ENCODE measurements around the gene CNTNAP4. TPM values are rescaled to one million over a fixed set of nuclear protein-coding genes. Genes with fewer than 3 reads are reported as not detected.

Gene CNTNAP4
- total RNA-seq, 2 donors from 2014 or later = not detected

DNA sequence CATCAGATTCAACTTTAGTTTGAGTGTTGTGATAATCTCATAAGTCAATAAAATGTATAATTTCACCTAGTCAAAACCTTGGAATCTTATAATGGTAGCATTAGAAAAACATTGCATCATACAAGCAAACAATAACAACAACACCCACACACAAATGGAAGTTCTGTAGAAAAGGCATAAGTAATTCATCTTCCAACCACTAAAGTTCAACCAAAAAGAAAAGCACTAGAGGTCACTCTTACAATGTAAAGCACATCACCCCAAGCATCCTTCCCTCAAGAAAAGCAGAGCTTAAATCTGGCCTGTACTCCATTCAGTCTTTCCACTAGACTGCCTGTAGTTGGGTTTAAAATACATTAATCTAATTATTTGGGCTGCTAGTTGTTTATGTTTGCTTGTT lies 1.8 kb downstream of the CNTNAP4 start:
- H3K9me3 Mint-ChIP-seq = no peaks in the 10 kb centered on the region
- no peaks in the 10 kb centered on the region for H3K36me3 Mint-ChIP-seq (ENCODE audit: insufficient read depth in 2 of 2)

DNA sequence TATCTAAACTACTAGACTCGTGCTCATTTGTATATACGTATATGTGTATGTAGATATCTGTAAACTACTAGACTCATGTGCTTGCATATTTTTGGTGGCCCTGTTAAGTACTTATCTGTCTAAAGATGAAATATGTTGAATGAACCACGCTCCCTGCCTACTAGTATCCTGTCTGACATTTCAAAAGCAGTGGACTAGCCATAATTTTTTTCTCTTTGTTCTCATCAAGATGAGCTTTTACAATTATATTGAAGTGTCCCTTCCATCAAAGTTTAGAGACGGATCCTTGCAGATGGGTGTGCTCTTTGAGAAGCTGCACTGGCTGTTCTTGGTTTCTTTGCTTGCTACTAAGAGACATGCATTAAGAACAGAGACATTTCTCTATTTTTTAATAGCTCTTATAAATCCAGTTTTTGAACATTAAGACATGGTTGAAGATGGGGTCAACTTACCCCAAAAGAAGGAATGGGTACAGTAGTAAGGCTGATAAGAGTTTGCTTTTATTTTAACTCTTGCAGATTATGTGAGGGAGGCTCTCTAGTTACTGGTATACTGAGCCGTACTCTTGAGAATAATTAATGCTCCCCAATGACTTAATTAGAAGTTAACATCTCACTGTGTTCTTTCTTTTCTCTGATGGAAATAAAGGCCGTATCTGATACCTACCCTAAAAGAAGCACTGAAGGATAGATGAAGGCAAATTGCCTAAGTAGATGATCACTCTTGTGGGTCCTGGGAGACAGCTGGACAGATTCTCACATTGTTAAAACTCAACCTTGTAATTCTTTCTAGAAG lies 3.4 kb downstream of the CNTNAP4 start:
- H3K27me3 Mint-ChIP-seq (ENCODE audit: low read depth) = peaks cover 12% of the 10 kb centered on the region

More for the DNA sequence above, 1.8 kb downstream of the CNTNAP4 start:
- H3K4me1 Mint-ChIP-seq (ENCODE audit: low read depth) = no peaks in the 10 kb centered on the region
- H3K4me3 Mint-ChIP-seq = no peak overlapping the region
- ATAC-seq (replicated peaks in 1 of 2) = no peak
- H3K27me3 Mint-ChIP-seq (ENCODE audit: low read depth) = peaks cover 12% of the 10 kb centered on the region
- no peak for DNase-seq
- no peak overlapping the region for H3K27ac Mint-ChIP-seq

DNA sequence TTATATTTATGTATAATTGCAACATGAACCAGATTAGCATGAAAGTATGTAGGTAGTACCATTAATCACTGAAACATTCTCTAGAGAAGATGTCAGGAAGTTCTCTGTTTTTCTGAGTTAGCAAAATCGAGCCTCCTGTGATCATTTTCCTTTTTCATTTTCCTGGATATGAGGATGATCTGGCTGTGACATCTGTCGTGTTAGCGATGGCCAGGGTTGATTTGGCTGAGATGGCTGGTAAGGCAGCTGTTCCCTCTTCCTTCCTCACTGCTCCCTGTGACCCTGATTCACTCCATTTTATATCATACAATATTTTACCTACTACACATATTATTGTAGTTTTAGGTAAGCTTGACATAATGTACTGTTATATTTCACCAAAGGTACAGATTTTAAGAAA lies 10.3 kb downstream of the CNTNAP4 start:
- Mint-ChIP-seq H3K4me3 (no peak overlapping the region), H3K4me1 (ENCODE audit: low read depth) (no peaks in the 10 kb centered on the region), H3K36me3 (ENCODE audit: insufficient read depth in 2 of 2) (no peaks in the 10 kb centered on the region), H3K27ac (no peak overlapping the region), H3K9me3 (peaks cover 11 to 12% of the 10 kb centered on the region in 2 donors), H3K27me3 (ENCODE audit: low read depth) (no peaks in the 10 kb centered on the region)
- DNase-seq = no peak
- no peak for ATAC-seq (replicated peaks in 1 of 2)

More for the DNA sequence above, 3.4 kb downstream of the CNTNAP4 start:
- DNase-seq = no peak
- Mint-ChIP-seq H3K4me1 (ENCODE audit: low read depth) (no peaks in the 10 kb centered on the region), H3K36me3 (ENCODE audit: insufficient read depth in 2 of 2) (no peaks in the 10 kb centered on the region), H3K27ac (no peak overlapping the region), H3K9me3 (no peaks in the 10 kb centered on the region), H3K4me3 (no peak overlapping the region)
- no peak for ATAC-seq (replicated peaks in 1 of 2)

DNA sequence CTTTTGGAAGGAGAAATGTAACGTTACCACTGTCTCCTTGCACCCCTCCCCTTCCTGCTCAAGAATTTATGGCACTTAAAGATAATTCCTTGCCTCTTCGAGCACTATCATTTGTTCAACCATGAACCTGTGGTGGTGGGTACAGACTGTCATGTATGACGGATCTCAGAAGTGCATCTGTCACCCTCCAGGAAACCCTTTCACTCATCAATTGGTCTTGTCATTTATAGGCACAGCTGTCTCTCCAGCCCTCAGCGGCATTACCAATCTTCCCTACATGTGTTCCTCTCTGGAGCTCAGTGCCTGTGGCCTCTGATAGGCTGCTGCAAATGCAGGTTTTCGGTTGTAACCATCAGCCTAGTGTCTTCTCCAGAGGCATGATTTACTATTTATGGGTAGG lies 15.0 kb downstream of the CNTNAP4 start:
- peaks cover 9 to 13% of the 10 kb centered on the region in 2 donors for H3K9me3 Mint-ChIP-seq
- no peaks in the 10 kb centered on the region for H3K27me3 Mint-ChIP-seq (ENCODE audit: low read depth)
- DNase-seq = no peak
- H3K27ac Mint-ChIP-seq = no peak overlapping the region
- H3K4me3 Mint-ChIP-seq = no peak overlapping the region
- no peaks in the 10 kb centered on the region for H3K36me3 Mint-ChIP-seq (ENCODE audit: insufficient read depth in 2 of 2)
- H3K4me1 Mint-ChIP-seq (ENCODE audit: low read depth) = no peaks in the 10 kb centered on the region
- no peak for ATAC-seq (replicated peaks in 1 of 2)

DNA sequence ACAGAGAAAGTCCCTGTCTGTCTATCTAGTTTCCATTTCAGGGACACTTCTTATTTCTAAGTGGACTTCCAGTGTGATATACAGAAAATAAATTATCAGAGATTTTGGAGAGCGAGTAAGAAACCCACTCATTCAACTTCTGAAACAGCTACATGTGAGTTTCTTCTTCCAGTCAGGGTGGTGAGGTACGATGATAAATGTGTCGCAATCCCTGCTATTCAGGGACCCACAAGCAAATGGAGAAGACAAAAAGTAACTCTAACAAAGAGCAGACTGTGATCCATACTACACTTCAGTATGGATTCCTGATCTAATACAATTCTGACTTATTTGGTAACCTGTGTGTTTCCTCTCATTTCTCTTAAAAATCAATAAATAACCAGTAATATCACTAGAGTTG lies 16.8 kb downstream of the CNTNAP4 start:
- H3K9me3 Mint-ChIP-seq = peaks cover 7 to 8% of the 10 kb centered on the region in 2 donors
- H3K27ac Mint-ChIP-seq = no peak overlapping the region
- no peak overlapping the region for H3K4me3 Mint-ChIP-seq

DNA sequence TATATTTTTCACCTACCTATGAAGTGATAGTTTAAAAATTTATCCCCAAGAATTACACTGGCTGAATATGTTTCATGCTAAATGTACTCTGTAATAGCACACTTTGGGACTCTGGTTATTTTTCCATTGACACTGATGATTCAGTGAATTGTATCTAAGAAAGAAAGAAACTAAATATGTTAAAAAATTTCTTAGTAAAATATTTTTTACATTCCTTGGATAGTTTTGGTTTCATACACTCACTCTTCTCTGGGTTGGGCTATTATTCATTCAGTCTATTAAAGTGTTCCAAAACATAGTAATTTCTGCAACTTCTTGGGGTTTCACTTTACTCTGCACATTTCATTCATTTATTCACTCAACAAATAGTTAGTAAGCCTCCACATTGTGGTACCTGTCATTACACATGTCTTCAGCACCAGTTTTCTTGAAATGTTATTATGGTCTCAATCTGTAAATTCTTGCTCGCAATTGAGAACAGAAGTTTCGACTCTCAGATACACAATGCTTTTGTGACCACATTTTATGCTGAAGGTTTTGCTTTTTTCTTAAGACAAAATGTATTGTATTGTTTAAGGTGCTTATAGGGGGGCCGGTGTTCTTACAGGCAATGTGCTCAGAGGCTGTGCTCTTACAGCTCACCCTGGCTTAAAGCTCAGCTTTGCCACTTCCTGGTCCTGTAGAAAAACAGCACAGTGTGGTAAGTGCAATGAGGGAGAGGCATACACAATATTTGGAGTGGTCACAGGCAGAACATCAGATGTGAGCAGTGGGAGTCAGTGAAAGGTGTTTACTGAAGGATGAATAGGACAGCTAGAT lies 17.4 kb downstream of the CNTNAP4 start:
- Mint-ChIP-seq H3K27me3 (ENCODE audit: low read depth) (no peaks in the 10 kb centered on the region), H3K9me3 (peaks cover 7 to 8% of the 10 kb centered on the region in 2 donors), H3K36me3 (ENCODE audit: insufficient read depth in 2 of 2) (no peaks in the 10 kb centered on the region), H3K4me3 (no peak overlapping the region), H3K27ac (no peak overlapping the region), H3K4me1 (ENCODE audit: low read depth) (no peaks in the 10 kb centered on the region)
- no peak for DNase-seq
- no peak for ATAC-seq (replicated peaks in 1 of 2)

More for the DNA sequence above, 16.8 kb downstream of the CNTNAP4 start:
- ATAC-seq (replicated peaks in 1 of 2) (no peak), DNase-seq (no peak)
- Mint-ChIP-seq H3K4me1 (ENCODE audit: low read depth) (no peaks in the 10 kb centered on the region), H3K27me3 (ENCODE audit: low read depth) (no peaks in the 10 kb centered on the region), H3K36me3 (ENCODE audit: insufficient read depth in 2 of 2) (no peaks in the 10 kb centered on the region)

DNA sequence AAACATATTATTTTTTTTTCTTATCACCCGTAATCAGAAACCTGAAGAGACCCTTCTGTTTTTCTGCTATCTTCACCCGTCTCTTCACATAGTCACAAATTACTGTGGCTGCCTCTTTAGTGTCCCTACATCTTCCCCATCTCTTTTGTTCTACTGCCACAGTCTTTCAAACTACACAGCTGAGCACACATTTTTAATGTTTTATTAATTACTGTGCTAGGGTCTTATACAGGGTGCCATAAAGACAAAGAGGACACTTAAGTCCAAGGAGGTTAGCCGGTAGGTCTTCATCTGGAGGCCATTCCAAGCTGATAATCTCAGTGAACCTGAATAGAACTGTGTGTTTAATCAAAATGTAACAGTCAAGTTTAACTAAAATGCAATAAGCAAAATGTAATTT lies 20.7 kb downstream of the CNTNAP4 start:
- no peaks in the 10 kb centered on the region for H3K27me3 Mint-ChIP-seq (ENCODE audit: low read depth)
- peaks cover 4 to 5% of the 10 kb centered on the region in 2 donors for H3K9me3 Mint-ChIP-seq
- H3K36me3 Mint-ChIP-seq (ENCODE audit: insufficient read depth in 2 of 2) = no peaks in the 10 kb centered on the region
- H3K4me3 Mint-ChIP-seq = no peak overlapping the region
- DNase-seq (no peak), ATAC-seq (replicated peaks in 1 of 2) (no peak)
- no peaks in the 10 kb centered on the region for H3K4me1 Mint-ChIP-seq (ENCODE audit: low read depth)
- no peak overlapping the region for H3K27ac Mint-ChIP-seq

DNA sequence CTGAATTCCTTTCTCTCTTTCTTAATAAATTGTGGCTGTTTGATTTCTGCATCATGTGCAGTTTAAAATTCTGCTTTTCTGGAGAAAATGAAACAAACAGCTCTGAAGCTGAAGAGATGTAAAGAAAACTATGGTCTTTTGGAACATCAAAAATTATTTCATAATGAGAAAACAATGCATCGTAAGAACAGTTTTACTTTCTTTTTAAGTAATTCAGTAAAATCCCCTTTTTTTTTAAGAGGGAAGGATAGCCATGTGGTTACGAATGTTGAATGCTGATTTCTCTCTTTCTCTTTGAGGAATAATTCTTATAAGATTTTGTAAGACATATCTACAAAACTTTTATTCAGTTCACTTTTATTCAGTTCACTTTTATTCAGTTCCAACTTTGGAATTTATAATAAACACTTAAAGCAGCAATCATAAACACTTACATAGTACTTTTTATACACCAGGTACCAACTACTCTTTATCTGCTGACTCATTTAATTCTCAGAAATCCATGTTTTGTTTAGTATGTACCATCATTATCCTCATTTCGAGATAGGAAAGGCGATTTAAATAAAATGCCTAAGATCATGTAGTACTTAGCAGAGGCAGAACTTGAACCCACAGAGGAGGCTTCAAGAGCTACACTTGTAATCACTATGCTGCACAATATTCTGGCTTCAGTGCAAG lies 26.6 kb downstream of the CNTNAP4 start:
- Mint-ChIP-seq H3K4me3 (no peak overlapping the region), H3K27me3 (ENCODE audit: low read depth) (no peaks in the 10 kb centered on the region), H3K9me3 (peaks cover 2 to 7% of the 10 kb centered on the region in 2 donors)

DNA sequence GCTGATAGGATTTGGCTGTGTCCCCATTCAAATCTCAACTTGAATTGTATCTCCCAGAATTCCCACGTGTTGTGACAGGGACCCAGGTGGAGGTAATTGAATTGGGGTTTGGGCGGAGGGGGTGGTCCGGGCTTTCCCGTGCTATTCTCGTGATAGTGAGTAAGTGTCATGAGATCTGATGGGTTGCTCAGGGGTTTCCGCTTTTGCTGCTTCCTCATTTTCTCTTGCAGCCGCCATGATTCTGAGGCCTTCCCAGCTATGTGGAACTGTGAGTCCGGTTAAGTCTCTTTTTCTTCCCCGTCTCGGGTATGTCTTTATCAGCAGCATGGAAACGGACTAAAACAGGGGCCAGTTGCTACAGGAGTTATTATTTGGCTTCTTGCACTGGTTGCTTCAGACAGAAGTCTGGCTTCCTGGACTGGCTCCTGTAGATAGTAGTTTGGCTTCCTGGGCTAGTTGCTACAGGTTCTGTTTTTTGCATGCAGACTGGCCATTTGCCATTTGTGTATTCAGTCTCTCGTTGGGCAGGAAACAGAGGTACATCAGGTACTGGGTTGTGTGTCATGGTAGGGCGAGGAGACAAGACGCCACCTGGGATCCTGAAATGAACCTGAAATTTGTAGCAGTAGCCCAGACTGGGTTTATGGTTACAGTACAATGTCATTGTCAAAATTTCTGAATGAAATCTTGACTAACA lies 32.6 kb downstream of the CNTNAP4 start:
- no peak for ATAC-seq (replicated peaks in 1 of 2)
- H3K27ac Mint-ChIP-seq = no peak overlapping the region
- H3K4me3 Mint-ChIP-seq = no peak overlapping the region
- H3K27me3 Mint-ChIP-seq (ENCODE audit: low read depth) = no peaks in the 10 kb centered on the region
- peaks cover 2 to 7% of the 10 kb centered on the region in 2 donors for H3K9me3 Mint-ChIP-seq
- no peaks in the 10 kb centered on the region for H3K36me3 Mint-ChIP-seq (ENCODE audit: insufficient read depth in 2 of 2)
- H3K4me1 Mint-ChIP-seq (ENCODE audit: low read depth) = no peaks in the 10 kb centered on the region
- DNase-seq = no peak

More for the DNA sequence above, 26.6 kb downstream of the CNTNAP4 start:
- no peak for ATAC-seq (replicated peaks in 1 of 2)
- no peak for DNase-seq
- H3K27ac Mint-ChIP-seq = no peak overlapping the region
- H3K36me3 Mint-ChIP-seq (ENCODE audit: insufficient read depth in 2 of 2) = no peaks in the 10 kb centered on the region
- no peaks in the 10 kb centered on the region for H3K4me1 Mint-ChIP-seq (ENCODE audit: low read depth)

DNA sequence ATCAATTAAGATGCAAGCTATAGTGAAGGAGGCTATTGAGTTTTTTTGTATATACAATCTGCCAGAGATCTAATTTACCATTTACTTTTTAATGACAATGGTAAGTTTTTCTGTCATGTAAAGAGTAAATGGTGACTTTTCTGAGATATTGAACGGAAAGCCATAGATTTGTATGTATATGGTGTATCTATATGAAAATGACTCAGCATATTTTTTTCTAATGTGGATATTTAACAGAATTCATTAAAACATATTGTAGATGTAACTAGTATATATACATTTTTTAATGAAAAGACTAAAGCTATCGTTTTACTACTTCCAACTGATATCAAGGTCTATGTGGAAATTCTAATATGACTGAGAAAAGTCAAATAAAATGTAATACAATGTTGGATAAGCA lies 34.1 kb downstream of the CNTNAP4 start:
- no peak for ATAC-seq (replicated peaks in 1 of 2)
- H3K9me3 Mint-ChIP-seq = peaks cover under 1 to 6% of the 10 kb centered on the region in 2 donors

DNA sequence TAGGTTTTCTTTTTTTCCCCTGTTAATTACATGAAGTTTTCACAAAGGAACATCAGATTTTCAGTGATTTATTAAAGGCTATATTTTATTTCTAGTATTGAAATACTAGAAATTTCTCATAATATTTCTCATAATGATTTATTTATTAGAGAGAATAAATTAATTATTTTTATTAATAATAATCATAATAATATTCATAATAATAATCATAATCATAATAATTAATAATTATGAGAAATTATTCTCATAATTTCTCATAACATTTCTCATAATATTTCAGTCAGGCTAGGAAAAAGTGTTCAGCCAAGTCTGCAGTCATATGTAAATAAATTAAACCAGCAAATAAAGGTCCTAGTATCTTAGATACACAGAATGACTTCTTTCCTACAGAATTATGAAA lies 41.4 kb downstream of the CNTNAP4 start:
- Mint-ChIP-seq H3K9me3 (peaks cover 0 to 2% of the 10 kb centered on the region in 2 donors), H3K27me3 (ENCODE audit: low read depth) (no peaks in the 10 kb centered on the region), H3K27ac (no peak overlapping the region), H3K4me3 (no peak overlapping the region), H3K4me1 (ENCODE audit: low read depth) (no peaks in the 10 kb centered on the region), H3K36me3 (ENCODE audit: insufficient read depth in 2 of 2) (no peaks in the 10 kb centered on the region)
- no peak for DNase-seq
- no peak for ATAC-seq (replicated peaks in 1 of 2)

More for the DNA sequence above, 34.1 kb downstream of the CNTNAP4 start:
- no peak for DNase-seq
- Mint-ChIP-seq H3K27ac (no peak overlapping the region), H3K27me3 (ENCODE audit: low read depth) (no peaks in the 10 kb centered on the region), H3K4me3 (no peak overlapping the region), H3K4me1 (ENCODE audit: low read depth) (no peaks in the 10 kb centered on the region), H3K36me3 (ENCODE audit: insufficient read depth in 2 of 2) (no peaks in the 10 kb centered on the region)

DNA sequence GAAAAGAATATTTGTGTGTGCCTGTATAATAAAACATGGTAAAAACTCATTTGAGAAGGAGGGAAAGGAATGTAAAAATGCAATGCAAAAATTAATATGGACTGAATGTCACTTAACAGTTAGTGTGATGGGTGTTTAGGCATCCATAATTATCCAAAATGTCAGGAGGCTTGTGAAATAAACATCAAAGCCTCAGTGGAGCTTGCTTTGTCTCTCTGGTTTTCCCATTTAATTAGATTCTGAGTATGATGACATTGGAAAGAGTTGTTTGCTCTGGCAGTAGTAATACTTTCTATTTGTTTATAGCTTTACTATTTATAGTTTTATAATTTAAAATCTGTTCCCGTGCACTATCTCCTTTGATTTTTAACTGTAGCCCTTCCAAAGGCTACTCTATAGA lies 51.9 kb downstream of the CNTNAP4 start:
- H3K4me3 Mint-ChIP-seq = no peak overlapping the region
- H3K27me3 Mint-ChIP-seq (ENCODE audit: low read depth) = no peaks in the 10 kb centered on the region
- no peak overlapping the region for H3K27ac Mint-ChIP-seq
- no peaks in the 10 kb centered on the region for H3K36me3 Mint-ChIP-seq (ENCODE audit: insufficient read depth in 2 of 2)
- DNase-seq (no peak), ATAC-seq (replicated peaks in 1 of 2) (no peak)
- peaks cover 2 to 7% of the 10 kb centered on the region in 2 donors for H3K9me3 Mint-ChIP-seq
- no peaks in the 10 kb centered on the region for H3K4me1 Mint-ChIP-seq (ENCODE audit: low read depth)

All from activated T-cell treated with anti-CD3 and anti-CD28 coated beads, Interleukin-2, amount 50 U/mL, for 72 hours (primary cell).